HG03354 (cell line): ENCODE results near the gene VPS11.
A peak's percentile ranks its signal among the peaks of the same experiment; 100 is the strongest.
"Not testable (repeated sequence)": the region's sequence is repeated elsewhere in the genome, so short reads cannot be mapped to it uniquely, and the experiment has no call there.

Experiments used
- ATAC-seq: cut with Tn5 transposase; IDR thresholded peaks from one replicate; pipeline ENCODE4 v1.9.1; 2021; ENCODE audit warnings: mild to moderate bottlenecking; ENCODE audit not compliant: unreplicated experiment, poor library complexity, severe bottlenecking

VPS11 gene

GRCh38 chr11:119100246-119100970, 32.8 kb downstream of the VPS11 start:
- ATAC-seq, result no peak

DNA sequence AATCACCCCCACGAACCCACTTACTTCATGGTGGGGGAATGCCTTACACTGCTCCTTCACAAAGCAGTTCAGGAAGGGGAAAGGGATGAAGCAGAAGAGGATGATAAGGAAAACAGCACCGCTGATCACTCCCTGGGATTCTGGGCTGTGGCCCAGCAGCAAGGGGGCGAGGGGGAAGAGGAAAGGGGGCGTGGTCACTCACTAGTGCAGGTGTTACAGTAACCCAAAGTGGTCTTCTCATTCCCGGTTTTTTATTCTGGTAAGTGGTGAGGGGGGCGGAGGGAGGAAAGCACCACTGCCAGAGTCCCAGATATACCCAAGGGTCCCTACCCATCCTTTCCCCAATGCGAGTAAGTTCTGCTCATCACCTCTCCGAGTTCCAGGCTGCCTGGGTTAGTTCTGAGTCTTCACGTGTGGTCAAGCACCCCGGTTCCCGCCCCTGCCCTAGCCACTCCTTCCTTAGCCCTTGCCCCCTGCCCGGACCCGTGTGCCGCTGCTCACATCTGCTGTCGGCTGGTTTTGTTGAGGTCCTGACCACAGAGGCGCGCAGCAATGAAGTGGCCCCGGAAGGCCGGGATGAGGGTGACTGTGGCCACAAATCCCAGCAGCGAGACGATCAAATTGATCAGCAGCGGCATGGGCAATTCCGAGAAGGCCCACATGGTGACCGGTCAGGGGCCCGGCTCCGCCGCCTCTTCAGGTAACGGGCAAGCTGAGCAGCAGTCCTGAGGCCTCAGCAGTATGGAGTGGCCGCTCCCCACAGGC, 33.6 kb downstream of the VPS11 start:
- ATAC-seq, result peak; percentile 33

DNA sequence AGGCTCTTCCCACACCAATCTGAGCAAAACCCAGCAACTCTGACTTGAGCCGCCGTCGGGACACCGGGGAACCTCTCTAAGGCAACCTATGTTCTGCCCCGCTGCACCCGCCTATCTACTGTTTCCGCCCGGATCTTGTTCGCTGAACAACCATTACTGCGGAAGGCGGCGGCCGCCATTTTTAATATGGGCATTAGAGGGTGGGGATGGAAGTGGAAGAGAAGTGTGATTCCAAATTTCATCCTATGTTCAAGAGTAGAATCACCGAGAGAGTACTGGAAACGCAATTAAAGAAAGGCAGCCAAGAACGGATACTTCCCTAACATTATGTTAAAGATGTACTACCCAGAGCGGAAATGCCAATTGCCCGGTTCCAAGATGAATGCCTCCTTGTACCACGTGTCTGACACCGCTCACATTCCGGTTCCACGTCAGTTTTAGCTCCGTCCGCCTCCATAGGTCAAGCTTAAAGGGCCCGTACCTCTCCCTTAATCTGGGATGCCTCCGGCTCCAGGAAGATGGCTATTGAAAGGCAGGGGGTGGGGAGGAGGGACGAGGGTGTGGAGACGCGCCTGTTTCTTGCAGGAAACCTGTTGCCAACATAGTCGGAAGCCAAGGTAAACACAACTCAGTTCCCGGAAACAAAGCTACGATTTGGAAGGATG, 34.3 kb downstream of the VPS11 start, which contains the start of gene DPAGT1:
DPAGT1 (minus strand) TSS at position 95 of the 665 bp plus-strand sequence. CDS start 198 bp downstream, outside the sequence.
- peak; percentile 82 for ATAC-seq

- ATAC-seq, result not testable (repeated sequence)
Observed at GRCh38 chr11:119103161-119103664, 35.6 kb downstream of the VPS11 start.

DNA sequence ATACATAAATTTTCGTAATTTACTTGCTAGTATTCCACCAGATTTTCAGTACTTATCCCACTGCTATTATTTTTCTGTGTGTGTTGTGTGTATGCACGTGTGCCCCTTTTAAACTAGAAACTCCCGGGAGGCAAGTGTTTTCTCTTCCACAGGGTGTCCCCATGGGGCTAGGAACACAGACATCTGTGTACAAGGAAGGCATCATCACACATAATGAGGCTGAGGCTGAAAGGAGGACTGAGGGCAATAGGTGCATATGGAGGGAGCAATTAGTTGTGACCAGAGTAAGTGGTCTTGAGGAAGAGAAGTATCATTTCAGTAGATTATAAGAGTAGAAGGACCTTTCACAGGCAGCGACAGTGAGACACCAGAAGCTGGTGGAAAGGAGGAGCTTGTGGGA, 36.2 kb downstream of the VPS11 start:
- no peak for ATAC-seq

DNA sequence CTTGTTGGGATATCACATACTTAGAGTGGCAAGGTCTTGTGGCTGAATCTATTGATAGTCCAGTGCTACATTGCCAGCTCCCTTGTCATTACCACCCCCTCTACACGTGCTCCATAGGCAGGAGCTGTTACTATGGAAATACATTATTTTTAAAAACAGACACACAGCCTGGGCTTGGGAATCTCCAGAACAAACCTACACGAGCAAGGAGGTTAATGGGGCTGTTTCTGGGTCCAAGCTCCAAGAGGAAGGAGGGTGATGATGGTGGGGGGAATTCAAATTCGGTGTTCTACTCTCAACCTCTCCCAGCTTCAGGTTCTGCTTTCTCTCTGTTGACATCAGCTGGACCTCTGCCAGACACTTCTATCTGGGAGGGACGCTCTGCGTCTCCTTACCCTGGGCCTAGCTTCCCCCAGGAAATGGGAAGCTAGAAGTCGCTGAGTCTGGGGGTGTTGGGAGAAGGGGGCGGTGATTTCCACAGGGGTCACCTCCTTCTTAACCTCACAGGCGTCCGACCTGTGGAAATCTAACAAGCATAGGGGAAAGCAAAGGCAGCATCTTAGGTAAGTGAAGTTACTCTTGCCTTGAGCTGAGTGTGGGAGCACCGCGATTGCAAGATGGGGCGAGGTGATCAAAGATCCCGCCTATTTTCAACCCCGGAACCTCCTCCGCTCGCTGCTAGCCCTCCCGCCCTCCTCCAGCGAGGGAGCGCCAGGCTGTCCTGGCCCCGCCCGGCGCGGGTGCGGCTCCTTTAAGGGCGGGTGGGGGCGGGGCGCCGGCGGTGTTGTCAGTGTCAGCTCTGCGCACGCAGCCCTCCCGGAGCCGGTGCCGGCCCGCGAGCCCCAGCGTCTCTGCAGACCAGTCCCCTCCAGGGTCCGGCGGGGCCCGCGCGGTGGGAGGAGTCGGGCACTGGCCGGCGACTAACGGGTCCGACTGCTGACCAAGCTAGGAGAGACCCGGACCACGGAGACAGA, 39.2 kb downstream of the VPS11 start, which contains the start of gene C2CD2L:
C2CD2L (plus strand) TSS at position 781 of the 974 bp plus-strand sequence. CDS start 398 bp downstream, outside the sequence.
- ATAC-seq, result peak; percentile 78

DNA sequence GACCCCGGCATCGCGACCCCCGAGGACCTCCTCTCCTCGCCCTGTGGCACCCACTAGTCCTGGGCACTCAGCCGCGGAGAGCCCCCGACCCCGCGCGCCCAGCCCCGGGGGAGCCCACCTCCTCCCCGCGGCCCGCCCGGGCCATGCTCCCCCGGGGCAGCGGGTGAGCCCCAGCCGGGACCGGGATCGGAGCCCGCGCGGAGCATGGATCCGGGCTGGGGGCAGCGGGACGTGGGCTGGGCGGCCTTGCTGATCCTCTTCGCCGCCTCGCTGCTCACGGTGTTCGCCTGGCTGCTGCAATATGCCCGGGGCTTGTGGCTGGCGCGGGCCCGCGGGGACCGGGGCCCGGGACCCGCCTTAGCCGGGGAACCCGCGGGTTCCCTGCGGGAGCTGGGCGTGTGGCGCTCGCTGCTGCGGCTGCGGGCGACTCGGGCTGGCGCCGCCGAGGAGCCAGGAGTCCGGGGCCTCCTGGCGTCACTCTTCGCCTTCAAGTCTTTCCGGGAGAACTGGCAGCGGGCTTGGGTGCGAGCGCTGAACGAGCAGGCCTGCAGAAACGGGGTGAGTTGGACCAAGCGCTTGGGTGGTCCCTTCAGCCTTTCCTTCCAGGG, 40.0 kb downstream of the VPS11 start:
- peak; percentile 25 for ATAC-seq

DNA sequence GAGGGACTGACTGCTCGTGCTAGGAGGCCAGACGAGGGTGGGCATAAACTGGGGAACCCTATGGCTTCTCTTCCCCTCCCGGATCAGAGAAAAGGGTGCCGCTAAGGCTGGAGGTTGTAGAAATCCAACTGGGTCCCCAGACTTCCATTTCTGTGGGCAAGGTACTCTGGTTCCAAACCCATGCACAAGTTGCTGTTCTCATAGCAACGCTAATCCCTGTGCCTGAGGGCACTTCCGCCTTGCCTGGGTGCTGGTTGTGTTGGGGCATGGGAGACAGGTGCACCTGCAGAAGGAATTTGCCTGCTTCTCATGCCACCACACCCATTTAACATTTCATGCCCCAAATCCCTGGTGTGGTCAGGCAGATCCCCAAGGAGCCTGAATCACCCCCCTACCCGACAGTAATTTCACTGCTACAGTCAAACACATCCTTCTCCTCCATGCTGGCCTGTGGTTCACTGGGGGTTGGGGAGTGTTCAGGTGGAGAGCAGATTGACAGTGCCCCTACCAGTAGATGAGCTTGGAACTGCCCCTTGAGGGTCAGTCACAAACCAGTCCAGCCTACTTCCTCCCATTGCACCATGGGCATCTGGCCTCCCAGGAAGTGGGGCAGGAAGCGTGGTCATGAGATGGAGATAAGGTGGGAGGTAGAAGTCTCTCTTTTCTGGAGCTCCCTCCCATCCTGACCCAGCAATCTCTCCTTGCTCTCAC, 40.7 kb downstream of the VPS11 start:
- ATAC-seq, result no peak

DNA sequence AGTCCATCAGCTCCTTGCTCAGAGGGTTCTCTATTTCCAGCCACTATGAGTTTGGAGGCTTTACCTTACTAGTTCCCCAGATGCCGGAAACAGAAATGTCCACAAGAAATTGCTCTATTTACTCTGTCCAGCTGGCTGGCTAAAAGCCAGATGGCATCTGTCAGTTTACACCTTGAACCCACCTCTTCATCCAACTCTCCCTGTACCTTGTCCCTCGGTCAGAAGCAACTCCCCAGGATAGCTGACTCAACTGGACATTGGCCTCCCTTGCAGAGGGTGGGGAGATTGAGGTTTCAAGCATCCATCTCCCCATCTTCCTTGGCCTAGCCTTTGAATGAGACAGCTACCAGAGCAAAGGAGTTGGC, 41.2 kb downstream of the VPS11 start:
- ATAC-seq, result no peak

DNA sequence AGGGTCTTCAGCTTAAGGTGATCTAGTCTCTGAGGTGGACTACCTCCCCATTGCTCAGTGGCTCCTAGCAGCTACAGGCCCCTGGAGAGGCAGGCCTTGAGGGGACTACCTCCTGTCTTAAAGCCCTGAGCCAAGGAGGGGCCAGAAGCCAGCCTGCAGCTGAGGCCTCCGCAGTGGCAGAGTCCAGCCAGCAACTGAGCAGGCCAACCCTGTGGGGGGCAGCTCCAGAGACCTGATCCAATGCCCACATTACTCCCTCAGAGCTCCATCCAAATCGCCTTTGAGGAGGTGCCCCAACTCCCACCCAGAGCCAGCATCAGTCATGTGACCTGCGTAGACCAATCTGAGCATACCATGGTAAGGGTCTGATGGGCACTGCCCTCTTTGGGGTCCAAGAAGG, 42.2 kb downstream of the VPS11 start:
- no peak for ATAC-seq

DNA sequence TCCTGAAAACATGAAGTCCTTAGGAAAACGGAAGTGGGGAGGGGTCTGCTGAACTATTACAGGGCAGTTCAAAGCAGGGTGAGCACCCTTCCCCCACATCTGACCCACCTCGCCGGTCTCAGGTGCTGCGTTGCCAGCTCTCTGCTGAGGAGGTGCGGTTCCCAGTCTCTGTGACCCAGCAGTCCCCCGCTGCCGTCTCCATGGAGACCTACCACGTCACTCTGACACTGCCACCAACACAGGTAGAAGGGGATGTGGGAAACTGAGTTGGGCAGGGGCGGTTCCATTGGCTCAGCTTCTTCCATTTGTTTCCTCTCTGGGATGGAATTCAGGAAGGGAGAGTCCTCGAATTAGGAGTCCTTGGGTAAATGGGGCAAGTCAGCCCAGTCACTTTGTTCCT, 42.8 kb downstream of the VPS11 start:
- ATAC-seq, result no peak

DNA sequence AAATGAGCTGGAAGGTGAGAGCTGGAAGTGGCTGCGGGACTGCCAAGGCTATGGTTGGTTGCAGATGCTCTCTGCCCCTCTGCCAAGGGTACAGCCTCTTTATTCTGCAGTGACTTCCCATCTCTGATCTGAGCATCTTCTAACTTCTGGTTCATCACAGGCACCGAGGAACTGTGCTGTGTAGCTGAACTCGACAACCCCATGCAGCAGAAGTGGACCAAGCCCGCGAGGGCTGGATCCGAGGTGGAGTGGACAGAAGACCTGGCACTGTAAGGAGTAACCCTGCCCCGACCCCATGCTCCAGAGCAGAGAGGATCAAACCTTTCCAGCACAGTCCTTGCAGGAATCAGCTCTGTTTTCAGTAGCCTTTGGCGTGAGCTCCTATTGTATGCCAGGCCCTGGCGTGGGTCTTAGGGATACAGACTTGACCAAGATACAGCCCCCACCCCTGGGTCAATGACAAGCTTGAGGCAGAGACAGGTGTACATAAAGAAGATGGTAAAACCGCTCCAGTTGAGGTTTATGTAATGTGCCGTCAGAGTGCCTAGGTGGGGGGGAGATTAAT, 43.8 kb downstream of the VPS11 start:
- no peak for ATAC-seq

DNA sequence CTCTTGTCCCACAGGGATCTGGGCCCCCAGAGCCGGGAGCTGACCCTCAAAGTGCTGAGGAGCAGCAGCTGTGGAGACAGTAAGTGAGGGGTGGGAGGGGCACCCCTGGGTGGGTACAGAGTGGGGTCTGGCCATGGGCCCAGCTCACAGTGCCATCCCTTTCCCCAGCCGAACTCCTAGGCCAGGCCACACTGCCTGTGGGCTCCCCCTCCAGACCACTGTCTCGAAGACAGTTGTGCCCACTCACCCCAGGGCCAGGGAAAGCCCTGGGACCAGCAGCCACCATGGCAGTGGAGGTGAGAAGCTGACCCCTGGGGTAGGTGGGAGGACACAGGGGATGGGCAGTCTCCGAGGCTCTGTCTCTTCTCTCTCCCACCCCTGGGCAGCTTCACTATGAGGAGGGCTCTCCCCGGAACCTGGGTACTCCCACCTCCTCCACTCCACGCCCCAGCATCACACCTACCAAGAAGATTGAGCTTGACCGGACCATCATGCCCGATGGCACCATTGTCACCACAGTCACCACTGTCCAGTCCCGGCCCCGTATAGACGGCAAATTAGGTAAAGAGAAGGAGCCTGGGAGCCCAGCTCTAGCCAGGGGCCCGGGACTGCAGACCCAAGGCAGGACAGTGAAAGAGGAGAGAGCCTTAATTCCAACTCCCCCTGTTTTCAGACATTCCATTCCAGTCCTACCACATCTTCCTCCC, 44.8 kb downstream of the VPS11 start:
- no peak for ATAC-seq

DNA sequence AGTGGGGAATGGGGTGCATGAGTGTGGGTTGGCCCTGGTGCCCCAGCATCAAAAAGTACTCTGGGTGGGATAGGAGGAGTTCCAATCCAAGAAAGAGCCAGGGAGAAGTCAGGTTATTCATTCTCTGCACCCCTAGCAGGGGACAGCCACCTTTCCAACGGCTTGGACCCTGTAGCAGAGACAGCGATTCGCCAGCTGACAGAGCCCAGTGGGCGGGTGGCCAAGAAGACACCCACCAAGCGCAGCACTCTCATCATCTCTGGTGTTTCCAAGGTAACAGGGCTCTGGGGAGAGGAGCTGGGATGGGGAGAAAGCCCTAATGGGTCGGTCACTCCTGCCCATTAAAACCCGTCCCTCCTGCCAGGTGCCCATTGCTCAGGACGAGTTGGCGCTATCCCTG, 46.1 kb downstream of the VPS11 start:
- ATAC-seq, result no peak

DNA sequence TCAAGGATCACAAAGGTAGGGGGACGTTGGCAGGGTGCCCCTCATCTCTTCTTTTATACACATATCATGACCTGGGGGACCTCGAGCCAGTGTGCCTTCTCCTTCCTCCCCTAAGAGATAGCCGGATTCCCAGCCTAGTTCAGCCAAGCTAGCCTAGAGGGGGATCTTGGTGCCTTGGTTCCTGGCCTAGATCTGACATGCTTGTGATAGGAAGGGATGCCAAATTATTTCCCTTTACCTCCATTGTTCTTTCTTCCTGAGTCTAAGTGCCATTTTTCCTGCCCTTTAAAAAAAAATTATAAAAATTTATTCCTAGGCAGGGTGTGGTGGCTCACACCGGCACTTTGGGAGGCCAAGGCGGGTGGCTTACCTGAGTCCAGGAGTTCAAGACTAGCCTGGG, 46.7 kb downstream of the VPS11 start:
- no peak for ATAC-seq

DNA sequence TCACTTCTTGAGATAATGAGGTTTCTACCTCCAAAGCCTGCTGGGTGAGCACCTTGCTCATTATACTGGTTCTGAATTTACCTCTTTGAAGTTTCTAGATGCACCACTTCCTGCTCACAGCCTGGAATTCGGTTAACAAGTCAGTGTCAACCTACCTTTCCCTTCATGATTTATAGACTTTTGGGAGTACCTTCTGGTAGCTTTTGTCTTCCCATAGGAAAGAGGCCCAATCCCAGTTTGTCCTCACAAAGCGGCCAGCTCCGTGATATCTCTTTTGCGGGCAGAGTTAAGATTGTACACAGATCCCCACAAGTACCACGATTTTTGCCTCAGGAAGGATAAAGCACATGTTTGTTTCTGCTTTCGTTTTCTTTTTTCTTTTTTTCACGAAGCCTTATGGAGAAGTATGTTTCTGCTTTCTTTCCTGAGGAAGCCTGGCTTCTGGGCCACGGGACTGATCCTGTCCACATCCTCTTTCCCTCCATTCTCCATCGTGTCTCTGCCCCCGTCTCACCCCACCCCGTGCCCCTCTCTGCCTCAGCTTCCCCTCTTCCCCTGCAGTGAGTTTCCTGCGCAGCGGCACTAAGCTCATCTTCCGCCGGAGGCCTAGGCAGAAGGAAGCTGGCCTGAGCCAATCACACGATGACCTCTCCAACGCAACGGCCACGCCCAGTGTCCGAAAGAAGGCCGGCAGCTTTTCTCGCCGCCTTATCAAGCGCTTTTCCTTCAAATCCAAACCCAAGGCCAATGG, 48.0 kb downstream of the VPS11 start:
- no peak for ATAC-seq

- no peak for ATAC-seq
Observed at GRCh38 chr11:119116235-119116594, 48.6 kb downstream of the VPS11 start.
